Activated CD8-positive, alpha-beta memory T cell treated with anti-CD3 and anti-CD28 coated beads for 1 hour (primary cell): ENCODE results near the gene CXCR3.

ENCODE experiments used
- DNase-seq, 2 donors: peaks; one replicate each; pipeline ENCODE4 v3.0.0-alpha.2; 2020; ENCODE audit warnings: low read depth in 1 of 2; ENCODE audit errors: extremely low read depth in 1 of 2

The CXCR3 gene

GRCh38 chrX:71637848-71638247 lies 19.5 kb upstream of the CXCR3 start:
- no peak for DNase-seq

DNA sequence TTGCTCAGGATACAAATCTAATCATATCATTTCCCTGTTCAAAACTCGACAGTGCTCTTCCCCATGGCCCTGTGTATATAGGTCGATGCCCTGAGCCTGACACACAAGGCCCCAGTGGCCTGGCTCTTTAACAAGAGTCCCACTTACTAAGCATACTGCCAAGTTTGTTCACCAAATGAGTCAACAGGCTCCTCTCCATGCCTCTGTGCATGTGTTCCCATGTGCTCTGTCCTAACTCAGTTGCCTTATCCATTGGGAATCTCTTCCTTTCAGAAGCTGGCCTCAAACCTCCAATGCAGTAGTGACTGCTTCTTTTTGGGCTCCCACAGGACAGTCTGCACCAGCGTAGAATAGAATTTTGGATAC lies 18.9 kb upstream of the CXCR3 start:
- DNase-seq: no peak

DNA sequence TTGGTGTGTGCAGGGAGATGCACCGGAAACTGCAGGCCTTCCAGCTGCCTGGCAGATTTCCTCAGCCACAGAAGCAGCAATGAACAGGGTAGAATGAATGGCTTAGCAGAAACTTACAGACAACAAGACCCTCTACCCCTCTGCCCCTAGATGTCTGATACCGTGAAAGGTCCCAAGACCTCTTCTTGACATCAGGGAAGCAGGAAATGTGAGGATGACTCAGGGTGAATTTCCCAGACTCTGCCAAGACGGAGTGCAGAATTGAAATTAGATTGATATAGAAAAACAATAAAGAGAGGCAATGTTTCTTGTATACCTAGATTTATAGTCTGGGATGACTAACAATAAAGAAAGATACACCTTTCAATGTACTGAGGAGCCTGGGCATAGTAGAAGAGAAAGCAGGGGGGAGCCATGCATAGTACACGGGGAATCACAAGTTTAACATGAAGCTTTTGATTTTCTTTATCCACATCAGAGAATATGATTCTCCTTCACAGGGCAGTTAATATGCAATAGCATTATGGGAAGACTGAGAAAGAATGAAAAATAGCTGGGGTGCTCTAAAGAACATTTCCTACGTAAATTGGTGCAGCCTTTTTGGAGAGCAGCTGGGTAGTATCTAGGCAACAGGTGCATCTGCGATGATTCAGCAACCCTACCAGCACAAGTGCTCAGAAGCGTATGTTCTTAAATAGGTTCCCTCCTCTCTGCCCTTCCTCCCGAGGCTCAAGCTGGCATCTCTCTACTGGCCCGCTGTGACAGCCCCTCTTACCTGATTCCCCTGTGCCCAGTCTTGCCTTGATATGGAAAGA lies 18.3 kb upstream of the CXCR3 start:
- no peak for DNase-seq

- DNase-seq: no peak
Measured at GRCh38 chrX:71634366-71634765, 16.1 kb upstream of the CXCR3 start.

GRCh38 chrX:71632923-71633657 lies 14.8 kb upstream of the CXCR3 start:
- DNase-seq: no peak

DNA sequence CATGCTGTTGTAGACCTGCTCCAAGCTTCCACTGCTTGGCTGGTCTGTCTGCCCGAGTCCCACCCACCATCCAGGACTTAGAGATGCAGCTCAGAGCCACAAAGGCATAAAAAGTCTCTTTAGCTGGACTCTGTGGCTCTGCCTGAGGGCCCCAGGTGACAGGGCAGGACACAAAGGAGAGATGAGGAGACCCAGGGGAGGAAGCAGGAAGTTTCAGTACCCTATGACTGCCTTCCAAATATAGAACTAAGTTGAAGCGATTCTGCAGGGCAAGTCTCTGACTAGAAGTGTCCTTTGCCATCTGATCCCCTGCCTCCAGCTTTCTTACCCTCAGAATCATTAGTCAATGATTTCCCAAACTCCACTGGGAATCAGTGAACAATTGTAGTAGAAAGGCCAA lies 11.2 kb upstream of the CXCR3 start:
- no peak for DNase-seq

DNA sequence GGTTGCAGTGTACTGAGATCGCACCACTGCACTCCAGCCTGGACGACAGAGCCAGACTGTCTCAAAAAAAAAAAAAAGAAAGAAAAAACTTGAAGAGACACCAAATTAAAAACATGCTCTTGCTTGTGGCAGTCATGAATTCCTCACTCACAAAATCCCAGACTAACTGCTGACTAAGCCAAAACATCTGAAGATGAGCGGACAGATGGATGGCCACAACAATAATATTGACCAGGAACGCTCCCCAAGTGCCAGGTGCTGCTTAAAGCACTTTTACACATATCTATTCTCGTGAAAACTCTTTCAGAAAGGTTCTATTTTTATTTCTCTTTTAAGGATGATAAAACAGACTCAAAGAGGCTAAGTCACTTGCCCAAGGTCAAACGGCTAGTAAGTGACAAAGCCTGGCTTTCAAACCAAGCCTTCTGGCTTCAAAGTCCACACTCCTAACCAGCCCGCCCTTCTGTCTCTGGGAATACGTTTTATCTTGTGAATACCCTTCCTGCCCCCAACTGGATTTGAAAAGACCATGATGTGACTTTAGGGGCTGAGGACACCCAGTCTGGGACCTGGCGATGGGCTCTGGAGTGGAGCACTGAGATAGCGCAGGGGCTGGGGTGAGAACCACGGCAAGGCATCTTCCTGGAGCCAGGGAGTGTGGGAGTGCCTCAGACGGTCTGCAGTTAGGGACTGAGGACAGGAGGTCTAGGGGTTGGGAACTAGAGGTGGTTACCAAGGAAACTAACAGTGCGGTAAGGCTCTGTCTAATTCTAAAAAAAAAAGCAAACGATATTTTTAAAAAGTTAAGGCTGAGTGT lies 9.5 kb upstream of the CXCR3 start:
- no peak for DNase-seq

DNA sequence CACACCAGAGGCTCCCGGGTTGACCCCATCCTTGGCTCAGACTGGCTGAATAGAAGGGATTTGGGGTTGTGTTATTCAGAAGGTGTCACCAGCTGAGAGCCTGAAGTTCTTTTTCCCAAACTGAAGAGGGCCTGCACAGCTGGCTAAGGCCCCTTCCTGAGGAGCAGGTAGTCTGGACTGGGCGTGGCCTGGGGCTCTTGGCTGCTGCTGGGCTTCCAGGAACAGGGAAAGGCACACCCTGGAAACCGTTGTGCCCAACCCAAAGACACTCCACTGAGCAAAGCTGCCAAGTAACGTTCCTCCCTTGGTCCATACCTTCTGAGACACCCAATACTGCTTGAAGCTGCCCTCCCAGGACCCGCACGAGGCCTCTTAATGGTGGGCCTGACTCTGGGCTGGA lies 8.3 kb upstream of the CXCR3 start:
- DNase-seq: no peak

DNA sequence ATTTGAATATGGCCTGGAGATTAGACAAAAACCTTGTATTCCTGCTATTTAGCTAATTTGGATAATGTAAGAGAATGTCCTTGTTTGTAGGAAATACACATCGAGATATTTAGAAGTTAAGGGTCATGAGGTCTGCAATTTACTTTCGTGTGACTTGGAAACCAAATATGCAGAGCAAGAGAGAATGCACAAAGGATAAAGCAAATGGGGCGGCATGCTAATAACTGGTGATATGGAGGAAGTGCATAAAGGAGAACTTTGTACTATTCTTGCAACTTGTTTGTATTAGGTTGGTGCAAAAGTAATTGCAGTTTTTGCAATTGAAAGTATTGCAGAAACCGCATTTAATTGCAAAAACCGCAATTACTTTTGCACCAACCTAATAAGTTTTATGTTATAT lies 7.2 kb upstream of the CXCR3 start:
- DNase-seq: no peak

- DNase-seq: no peak
Measured at GRCh38 chrX:71623714-71624113, 5.4 kb upstream of the CXCR3 start.

GRCh38 chrX:71622576-71623450 lies 4.5 kb upstream of the CXCR3 start:
- peak; percentile 18 to 48 for DNase-seq

DNA sequence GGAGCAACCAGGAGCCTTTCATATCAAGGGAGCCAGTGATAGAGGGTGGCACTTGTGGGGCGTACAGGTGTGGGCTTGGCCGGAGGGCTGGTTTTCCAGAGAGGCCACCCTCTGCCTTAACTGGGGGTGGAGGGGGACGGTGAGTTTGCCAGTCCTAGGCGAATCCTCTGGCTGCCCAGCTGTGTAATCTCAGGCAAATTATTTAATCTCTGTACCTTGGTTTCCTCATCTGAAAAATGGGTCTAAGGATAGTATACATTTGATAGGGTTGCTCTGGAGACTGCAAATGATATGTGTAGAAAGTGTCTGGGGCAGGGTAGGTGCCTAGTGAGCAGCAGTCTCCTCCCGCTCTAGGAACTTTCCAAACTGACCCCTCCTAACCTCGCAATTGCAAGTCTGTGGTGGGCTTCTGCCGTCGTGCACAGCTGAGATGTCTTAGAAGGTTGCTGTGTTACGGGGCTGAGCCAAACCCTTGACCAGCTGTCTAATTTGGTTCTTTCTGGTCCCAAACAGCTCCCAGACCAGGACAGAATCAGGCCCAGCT lies 3.8 kb upstream of the CXCR3 start:
- no peak for DNase-seq

- no peak for DNase-seq
Measured at GRCh38 chrX:71621603-71622002, 3.3 kb upstream of the CXCR3 start.

- no peak for DNase-seq
Measured at GRCh38 chrX:71619986-71620385, 1.7 kb upstream of the CXCR3 start.

DNA sequence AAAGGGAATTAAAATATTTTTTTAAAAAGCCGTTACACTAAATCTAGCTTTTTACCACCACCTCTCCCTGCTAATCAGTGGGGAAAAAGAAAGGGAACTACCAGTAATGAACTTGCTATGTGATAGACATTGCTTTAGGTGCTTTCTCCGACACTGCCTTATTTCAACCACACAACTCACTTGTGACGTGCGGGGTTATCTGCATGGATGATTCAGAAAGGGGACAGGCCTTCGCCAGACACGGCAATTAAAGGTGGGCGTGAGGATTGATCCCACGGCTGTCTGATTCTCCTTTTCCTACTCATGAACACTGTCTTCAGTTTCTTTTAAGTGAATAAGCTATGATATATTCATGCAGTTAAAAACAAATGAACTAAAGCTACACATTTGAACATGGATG lies 882 bp upstream of the CXCR3 start:
- DNase-seq: no peak

GRCh38 chrX:71618787-71619186 lies 476 bp upstream of the CXCR3 start:
- DNase-seq: no peak

GRCh38 chrX:71617742-71618141 lies 569 bp downstream of the CXCR3 start:
- DNase-seq: no peak

DNA sequence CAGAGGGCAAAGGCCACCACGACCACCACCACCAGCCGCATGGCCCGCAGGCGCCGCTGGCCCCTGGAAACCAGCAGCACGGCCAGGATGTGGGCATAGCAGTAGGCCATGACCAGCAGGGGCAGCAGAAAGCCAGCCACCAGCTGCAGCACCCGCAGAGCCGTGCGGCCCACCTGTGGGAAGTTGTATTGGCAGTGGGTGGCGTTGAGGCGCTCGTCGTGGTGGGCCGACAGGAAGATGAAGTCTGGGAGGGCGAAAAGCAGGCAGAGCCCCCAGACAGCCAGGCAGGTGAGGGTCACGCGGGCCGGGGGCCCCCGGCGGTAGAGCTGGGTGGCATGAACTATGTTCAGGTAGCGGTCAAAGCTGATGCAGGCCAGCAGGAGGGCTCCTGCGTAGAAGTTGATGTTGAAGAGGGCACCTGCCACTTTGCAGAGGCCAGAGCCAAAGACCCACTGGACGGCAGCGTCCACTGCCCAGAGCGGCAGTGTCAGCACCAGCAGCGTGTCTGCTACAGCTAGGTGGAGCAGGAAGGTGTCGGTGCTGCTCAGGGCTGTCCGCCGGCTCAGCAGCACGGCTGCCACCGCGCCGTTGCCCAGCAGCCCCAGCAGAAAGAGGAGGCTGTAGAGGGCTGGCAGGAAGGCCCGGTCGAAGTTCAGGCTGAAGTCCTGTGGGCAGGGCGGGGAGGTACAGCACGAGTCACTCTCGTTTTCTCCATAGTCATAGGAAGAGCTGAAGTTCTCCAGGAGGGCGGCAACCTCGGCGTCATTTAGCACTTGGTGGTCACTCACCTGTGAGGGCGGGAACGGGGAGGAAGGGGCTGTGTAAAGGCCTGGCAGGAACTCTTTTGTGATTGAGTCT lies 1.4 kb downstream of the CXCR3 start:
- DNase-seq: no peak

- DNase-seq: no peak
Measured at GRCh38 chrX:71615954-71616353, 2.4 kb downstream of the CXCR3 start.
